Measurements from ENCODE around the gene GGPS1. TPM values are rescaled to one million over a fixed set of nuclear protein-coding genes. Genes with fewer than 3 reads are reported as not detected.
A peak's percentile ranks its signal among the peaks of the same experiment; 100 is the strongest.

The GGPS1 gene
- polyA plus RNA-seq, 3 donors: 7.9 to 53.0 (median 45.8) TPM

DNA sequence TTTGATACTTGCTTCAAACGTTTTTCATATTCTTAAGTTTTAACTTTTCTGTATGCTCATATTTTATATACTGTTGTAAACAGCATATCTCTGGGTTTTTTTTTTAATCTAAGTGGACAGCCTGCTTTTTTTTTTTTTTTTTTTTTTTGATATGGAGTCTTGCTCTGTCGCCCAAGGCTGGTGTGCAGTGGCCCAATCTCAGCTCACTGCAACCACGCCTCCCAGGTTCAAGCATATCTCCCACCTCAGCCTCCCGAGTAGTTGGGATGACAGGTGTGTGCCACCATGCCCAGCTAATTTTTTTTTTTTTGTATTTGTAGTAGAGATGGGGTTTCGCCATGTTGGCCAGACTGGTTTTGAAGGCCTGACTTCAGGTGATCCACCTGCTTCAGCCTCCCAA is 40.1 kb downstream of the GGPS1 start:
- H3K36me3 Mint-ChIP-seq: peaks cover 2 to 14% of the 10 kb centered on the region in 2 donors
- TF ChIP-seq, protein P1, sequence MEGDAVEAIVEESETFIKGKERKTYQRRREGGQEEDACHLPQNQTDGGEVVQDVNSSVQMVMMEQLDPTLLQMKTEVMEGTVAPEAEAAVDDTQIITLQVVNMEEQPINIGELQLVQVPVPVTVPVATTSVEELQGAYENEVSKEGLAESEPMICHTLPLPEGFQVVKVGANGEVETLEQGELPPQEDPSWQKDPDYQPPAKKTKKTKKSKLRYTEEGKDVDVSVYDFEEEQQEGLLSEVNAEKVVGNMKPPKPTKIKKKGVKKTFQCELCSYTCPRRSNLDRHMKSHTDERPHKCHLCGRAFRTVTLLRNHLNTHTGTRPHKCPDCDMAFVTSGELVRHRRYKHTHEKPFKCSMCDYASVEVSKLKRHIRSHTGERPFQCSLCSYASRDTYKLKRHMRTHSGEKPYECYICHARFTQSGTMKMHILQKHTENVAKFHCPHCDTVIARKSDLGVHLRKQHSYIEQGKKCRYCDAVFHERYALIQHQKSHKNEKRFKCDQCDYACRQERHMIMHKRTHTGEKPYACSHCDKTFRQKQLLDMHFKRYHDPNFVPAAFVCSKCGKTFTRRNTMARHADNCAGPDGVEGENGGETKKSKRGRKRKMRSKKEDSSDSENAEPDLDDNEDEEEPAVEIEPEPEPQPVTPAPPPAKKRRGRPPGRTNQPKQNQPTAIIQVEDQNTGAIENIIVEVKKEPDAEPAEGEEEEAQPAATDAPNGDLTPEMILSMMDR (IDR thresholded peaks at IDR 0.05): no peak
- peak overlapping the region; percentile 98 for H2AFZ ChIP-seq (ENCODE audit: insufficient read depth, low read depth, low read length, poor library complexity, severe bottlenecking)
- H3K4me3 Mint-ChIP-seq: no peak overlapping the region
- H3K9me3 ChIP-seq (replicated peaks in 1 of 2; ENCODE audit: control insufficient read depth in 1 of 2, insufficient read depth in 1 of 2, low read length in 2 of 2): no peaks in the 10 kb centered on the region
- peak overlapping the region in 1 of 3 experiments; percentile 96 for H3K4me3 ChIP-seq (replicated peaks in 1 of 3; ENCODE audit: low read depth in 2 of 3, low read length in 3 of 3)
- H3K4me1 Mint-ChIP-seq: peaks cover 22% of the 10 kb centered on the region
- H3K36me3 ChIP-seq (replicated peaks in 1 of 2; ENCODE audit: control insufficient read depth in 1 of 2, insufficient read depth in 2 of 2, low read length in 2 of 2): no peaks in the 10 kb centered on the region
- DNase-seq: no peak
- intact Hi-C loops (cut with micrococcal nuclease): loop anchor here in 1 of 2 donors (5.0 kb wide), 1 partner anchor 41 kb away; the partner anchor contains the start of genes ARID4B and GGPS1
- no peaks in the 10 kb centered on the region for H3K9me3 Mint-ChIP-seq
- H3K4me1 ChIP-seq (ENCODE audit: control insufficient read depth in 1 of 2, insufficient read depth in 2 of 2, low read length in 2 of 2): peaks cover 11 to 17% of the 10 kb centered on the region in 2 donors
- no peaks in the 10 kb centered on the region for H3K27me3 ChIP-seq (ENCODE audit: control insufficient read depth in 2 of 2, insufficient read depth in 2 of 2, low read length in 2 of 2)
- peak overlapping the region; percentile 87 for H3K4me2 ChIP-seq (replicated peaks; ENCODE audit: extremely low read depth, low read length, poor library complexity, severe bottlenecking)
- WGBS (ENCODE audit: insufficient coverage): 100% methylated on average over 1 of the region's 5 CpGs
- H3K79me2 ChIP-seq (ENCODE audit: insufficient read depth, low read length): peaks cover 54% of the 10 kb centered on the region
- no peak overlapping the region for H3K27ac Mint-ChIP-seq
- H3K27me3 Mint-ChIP-seq (ENCODE audit: low read depth in 3 of 3): peaks cover 0 to 5% (median 0%) of the 10 kb centered on the region in 3 donors
- no peak overlapping the region for H3K27ac ChIP-seq (ENCODE audit: low read depth in 1 of 2, low read length in 2 of 2)
- H4K20me1 ChIP-seq (ENCODE audit: insufficient read depth, low read length): no peaks in the 10 kb centered on the region
- no peak overlapping the region for H3K9ac ChIP-seq (ENCODE audit: insufficient read depth, low read length, poor library complexity, severe bottlenecking)

DNA sequence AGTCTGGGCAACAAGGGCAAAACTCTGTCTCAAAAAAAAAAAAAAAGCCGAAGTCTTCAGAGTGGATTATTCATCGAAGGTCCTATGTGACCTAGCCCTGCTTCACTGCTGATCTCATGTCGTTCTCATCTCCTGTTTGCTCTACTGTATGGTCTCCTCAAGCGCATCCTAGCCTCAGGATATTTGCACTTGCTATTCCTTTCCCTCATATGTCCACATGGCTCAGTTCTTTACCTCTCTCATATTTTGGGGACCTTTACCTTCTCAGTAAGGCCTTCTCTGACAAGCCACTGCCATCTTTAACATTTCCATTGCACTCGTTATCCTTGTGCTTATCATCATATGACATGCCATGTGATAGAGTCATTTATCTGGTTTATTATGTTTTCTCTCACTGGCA is 41.4 kb downstream of the GGPS1 start:
- H3K36me3 Mint-ChIP-seq: peaks cover 2 to 17% of the 10 kb centered on the region in 2 donors
- TF ChIP-seq, protein P1 (IDR thresholded peaks at IDR 0.05): no peak
- H3K79me2 ChIP-seq (ENCODE audit: insufficient read depth, low read length): peaks cover 61% of the 10 kb centered on the region

More for the DNA sequence above, 41.4 kb downstream of the GGPS1 start:
- H3K4me1 Mint-ChIP-seq: peaks cover 22% of the 10 kb centered on the region
- Histone ChIP-seq H3K4me3 (replicated peaks in 1 of 3; ENCODE audit: low read depth in 2 of 3, low read length in 3 of 3) (no peak overlapping the region), H3K9ac (ENCODE audit: insufficient read depth, low read length, poor library complexity, severe bottlenecking) (no peak overlapping the region), H3K27ac (ENCODE audit: low read depth in 1 of 2, low read length in 2 of 2) (no peak overlapping the region), H3K4me1 (ENCODE audit: control insufficient read depth in 1 of 2, insufficient read depth in 2 of 2, low read length in 2 of 2) (peaks cover 11 to 17% of the 10 kb centered on the region in 2 donors), H3K36me3 (replicated peaks in 1 of 2; ENCODE audit: control insufficient read depth in 1 of 2, insufficient read depth in 2 of 2, low read length in 2 of 2) (no peaks in the 10 kb centered on the region), H3K27me3 (ENCODE audit: control insufficient read depth in 2 of 2, insufficient read depth in 2 of 2, low read length in 2 of 2) (no peaks in the 10 kb centered on the region), H3K4me2 (replicated peaks; ENCODE audit: extremely low read depth, low read length, poor library complexity, severe bottlenecking) (no peak overlapping the region), H4K20me1 (ENCODE audit: insufficient read depth, low read length) (no peaks in the 10 kb centered on the region), H2AFZ (ENCODE audit: insufficient read depth, low read depth, low read length, poor library complexity, severe bottlenecking) (no peak overlapping the region), H3K9me3 (replicated peaks in 1 of 2; ENCODE audit: control insufficient read depth in 1 of 2, insufficient read depth in 1 of 2, low read length in 2 of 2) (no peaks in the 10 kb centered on the region)
- no peak for DNase-seq
- H3K27me3 Mint-ChIP-seq (ENCODE audit: low read depth in 3 of 3): peaks cover 0 to 3% (median 0%) of the 10 kb centered on the region in 3 donors
- H3K27ac Mint-ChIP-seq: peak overlapping the region in 1 of 7 donors; percentile 40
- intact Hi-C loops (cut with micrococcal nuclease): loop anchor here in 1 of 2 donors (5.0 kb wide), 1 partner anchor 43 kb away; the partner anchor contains the start of genes ARID4B and GGPS1
- no peaks in the 10 kb centered on the region for H3K9me3 Mint-ChIP-seq
- WGBS (ENCODE audit: insufficient coverage): 94% methylated on average over 3 of the region's 5 CpGs
- no peak overlapping the region for H3K4me3 Mint-ChIP-seq
